Right kidney (tissue), 1 donor: ENCODE data around the gene WT1.
A peak's percentile ranks its signal among the peaks of the same experiment; 100 is the strongest.

Experiments used
- DNase-seq: peaks from one replicate; pipeline ENCODE4 v3.0.0-alpha.2; 2016

The WT1 gene

GRCh38 chr11:32426819-32427615 is 8.3 kb downstream of the WT1 start:
- peak; percentile 79 for DNase-seq

DNA sequence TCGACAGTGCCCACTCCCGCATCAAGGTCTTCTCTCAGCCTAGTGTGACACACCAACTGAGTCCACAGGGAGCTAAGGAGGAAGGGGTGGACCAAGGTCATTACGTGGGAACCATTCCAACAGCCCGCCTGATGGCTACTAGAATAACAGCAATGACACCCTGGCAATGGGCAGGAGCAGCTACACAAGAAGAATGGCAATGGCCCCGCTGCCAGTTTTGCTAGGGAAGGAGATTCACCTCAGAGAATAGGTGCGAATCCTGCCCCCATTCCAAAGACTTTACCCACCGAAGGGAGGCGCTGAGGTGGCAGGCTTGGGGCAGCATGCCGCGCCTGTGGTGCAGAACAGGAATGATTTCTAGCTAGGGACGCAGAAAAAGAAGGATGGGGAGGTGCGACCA is 9.1 kb downstream of the WT1 start:
- DNase-seq, result no peak

DNA sequence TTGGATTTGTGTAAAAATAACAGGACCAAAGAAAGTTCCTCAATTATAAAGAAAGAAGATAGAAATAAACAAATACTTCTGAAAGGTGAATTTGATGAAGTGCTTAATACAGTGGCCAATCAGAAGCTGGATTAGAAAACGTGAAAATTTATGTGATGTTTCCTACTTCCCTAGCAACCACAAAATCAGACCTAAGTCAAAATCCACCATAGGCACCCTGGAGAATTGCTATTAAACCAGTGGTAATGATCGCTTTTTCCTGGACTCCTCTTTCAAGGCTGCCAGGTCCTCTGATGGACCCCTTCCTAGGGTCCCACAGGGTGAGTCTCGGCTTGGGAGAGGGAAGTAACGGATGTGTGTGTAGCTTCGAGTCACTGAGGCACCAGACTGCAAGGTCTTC is 9.6 kb downstream of the WT1 start:
- no peak for DNase-seq

GRCh38 chr11:32422545-32422944 is 12.8 kb downstream of the WT1 start:
- no peak for DNase-seq

DNA sequence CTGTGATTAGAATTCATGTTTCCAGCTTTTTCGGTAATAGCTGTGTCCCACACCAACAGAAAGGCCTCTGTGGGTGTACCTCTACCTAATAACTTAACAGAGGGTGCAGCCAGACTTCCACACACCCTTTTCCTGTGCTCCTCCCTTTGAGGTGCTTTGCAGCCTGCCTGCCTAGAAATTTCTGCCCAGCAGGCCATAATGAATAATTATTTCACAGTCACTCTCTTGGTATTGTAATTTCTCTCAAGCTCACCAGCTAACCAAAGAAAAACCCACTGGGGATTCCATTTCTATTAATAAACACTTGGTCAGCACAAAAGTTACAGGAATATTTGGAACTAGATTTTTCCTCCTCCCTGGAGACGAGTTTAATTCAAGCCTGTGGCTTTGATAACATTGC is 13.3 kb downstream of the WT1 start:
- DNase-seq, result no peak

DNA sequence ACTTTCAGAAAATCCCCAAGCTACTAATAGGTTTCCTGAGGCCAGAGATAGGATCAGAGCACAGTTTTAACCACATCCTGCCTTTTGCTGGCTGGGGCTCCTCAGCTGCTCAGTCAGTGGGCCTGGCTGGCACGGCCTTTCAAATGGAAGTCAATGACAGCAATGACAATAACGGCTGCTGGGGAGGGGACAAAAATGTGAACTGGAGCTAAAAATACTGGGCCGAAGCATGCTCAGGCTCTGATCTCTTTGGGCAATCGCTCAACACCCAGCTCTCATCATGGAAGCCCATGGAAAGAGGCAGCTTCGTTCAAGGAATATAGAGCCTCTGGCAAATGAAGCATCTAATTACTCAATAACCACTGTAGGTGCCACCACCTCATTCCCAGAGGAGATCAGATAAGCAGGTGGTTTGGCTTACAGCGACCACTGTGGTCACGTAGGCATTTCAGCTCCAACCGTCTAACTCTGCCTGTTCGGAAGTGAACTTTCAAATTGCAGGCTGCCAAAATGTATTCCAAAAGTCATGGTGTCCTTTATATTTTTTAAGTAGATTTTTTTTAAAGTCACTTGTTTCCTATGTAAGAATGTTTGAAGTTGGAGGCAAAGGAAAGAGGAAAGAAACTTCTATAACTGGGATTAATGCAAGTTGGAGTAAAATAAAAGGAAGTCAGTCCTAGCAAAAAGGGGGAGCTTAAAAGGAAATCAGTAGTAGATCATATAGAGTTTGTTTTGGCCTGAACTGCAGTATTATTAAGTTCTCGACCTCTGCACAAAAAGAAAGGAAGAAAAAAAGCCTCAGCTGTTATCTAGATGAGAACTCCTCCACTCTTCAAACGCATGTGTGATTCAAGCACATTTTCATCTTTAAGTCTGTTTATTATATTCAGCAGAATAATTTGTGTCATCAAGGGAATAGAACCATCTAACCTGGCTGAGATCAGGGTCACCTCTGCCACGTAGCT is 14.1 kb downstream of the WT1 start:
- no peak for DNase-seq

- DNase-seq, result no peak
Observed at GRCh38 chr11:32420139-32420538, 15.2 kb downstream of the WT1 start.

- DNase-seq, result no peak
Observed at GRCh38 chr11:32418836-32419235, 16.5 kb downstream of the WT1 start.

DNA sequence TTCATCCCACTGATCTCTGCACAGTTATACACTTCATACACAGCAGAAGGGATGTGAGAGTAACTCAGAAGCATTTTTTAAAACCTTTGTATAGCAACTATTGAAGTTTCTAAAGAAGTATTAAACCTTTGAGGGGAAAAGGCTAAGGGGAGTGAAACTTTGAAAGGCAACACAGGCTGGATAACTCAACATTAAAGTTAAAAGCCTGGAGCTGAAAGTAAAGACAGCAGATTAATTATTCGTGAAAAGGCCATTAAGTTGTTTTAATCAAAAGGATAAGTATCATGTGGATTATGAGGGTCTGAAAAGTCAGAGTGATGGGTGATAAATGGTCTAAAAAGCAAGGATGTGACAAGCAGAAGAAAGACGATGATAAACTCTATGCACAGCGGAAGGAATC is 17.5 kb downstream of the WT1 start:
- no peak for DNase-seq

- DNase-seq, result no peak
Observed at GRCh38 chr11:32416301-32416700, 19.0 kb downstream of the WT1 start.

GRCh38 chr11:32414925-32415324 is 20.4 kb downstream of the WT1 start:
- DNase-seq, result no peak

DNA sequence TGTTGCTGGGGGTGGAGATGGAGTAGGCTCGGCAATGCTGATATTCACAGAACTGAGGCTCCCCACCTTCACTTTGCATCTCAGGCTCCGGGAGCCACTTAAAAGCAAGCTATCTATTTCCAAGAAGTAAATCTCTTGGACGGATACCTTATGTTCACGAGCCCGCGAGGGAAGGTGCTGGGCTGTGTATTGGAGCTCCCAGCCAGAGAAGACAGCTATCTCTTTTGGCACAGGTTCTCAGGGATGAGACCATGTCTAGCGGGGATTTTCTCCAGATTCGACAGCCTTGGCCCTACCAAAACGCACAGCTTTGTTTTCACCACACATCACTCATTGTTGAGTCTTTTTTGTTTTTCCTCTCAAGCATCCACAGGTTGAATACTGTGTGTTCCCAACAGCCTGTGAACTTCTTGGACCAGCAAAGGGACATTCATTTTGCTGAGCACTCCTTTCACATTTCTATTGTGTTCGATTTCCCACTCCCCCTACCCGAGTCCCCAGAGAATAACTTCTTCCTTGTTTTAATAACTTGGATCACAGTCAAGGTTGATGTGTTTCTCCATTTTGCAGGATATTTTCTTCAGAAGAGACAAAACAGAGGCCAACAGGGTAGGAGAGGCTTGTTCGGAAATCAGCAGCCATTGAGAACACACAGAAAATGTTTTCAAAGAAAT is 23.3 kb downstream of the WT1 start:
- no peak for DNase-seq

- DNase-seq, result no peak
Observed at GRCh38 chr11:32405592-32405991, 29.7 kb downstream of the WT1 start.

DNA sequence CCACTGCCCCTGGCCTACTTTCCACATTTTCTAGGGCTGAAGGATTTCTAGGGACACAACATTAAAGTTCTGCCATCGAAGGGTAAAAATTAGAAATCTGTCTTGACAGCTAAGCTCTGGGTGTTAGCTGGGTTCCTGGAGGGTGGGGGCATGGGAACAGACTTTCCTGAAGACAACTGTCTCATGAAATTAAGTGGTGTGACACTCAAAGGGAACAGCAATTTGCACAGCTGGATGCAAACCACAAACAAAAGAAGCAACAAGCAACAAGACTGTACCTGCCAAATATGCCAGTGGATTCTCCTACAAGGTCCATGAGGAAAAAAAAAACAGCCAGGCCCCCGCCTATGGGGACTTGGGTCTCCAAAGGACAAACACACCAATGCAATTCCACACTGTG is 32.5 kb downstream of the WT1 start:
- DNase-seq, result no peak

- no peak for DNase-seq
Observed at GRCh38 chr11:32400670-32401369, 34.5 kb downstream of the WT1 start.

DNA sequence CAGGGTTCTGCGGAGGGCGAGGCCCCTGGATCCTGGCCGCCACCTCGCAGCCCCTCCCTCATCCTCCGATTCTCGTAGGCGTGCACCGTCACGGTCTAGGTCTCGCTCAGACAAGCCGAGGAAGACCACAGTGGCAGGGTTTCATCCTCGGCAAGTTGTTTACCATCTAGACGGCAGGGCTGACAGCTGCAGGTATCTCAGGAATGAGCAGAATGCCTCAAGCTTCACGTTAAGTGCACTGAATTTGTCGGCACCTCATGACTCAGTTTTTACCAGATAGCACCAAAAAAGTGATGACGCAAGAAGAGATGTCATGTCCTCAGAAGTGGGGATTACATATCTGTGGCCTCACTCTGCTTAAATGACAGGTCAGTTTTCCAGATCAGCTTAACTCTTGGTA is 35.1 kb downstream of the WT1 start:
- no peak for DNase-seq

GRCh38 chr11:32396991-32397390 is 38.3 kb downstream of the WT1 start:
- DNase-seq, result no peak

- no peak for DNase-seq
Observed at GRCh38 chr11:32396331-32396730, 39.0 kb downstream of the WT1 start.

- no peak for DNase-seq
Observed at GRCh38 chr11:32395127-32395526, 40.2 kb downstream of the WT1 start.

DNA sequence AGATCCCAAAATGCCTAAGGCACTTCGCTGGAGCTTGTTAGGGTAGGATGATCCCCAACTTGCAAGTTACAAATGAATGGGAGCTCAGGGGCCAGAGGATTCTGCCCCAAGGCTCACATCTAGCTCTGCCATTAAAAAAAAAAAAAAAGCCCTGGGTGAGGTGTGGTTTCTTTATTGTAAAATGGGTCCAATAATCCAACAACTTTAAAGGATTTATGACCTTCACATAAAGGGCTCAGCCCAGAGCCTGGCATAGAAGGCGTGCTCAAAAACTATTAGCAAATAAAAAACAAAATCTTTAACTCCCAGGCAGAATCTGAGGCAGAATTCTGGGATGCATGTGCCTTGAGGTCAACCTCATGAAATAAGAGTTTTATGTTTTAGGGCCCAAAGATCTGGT is 42.5 kb downstream of the WT1 start:
- DNase-seq, result no peak

- no peak for DNase-seq
Observed at GRCh38 chr11:32391956-32392553, 43.3 kb downstream of the WT1 start.

DNA sequence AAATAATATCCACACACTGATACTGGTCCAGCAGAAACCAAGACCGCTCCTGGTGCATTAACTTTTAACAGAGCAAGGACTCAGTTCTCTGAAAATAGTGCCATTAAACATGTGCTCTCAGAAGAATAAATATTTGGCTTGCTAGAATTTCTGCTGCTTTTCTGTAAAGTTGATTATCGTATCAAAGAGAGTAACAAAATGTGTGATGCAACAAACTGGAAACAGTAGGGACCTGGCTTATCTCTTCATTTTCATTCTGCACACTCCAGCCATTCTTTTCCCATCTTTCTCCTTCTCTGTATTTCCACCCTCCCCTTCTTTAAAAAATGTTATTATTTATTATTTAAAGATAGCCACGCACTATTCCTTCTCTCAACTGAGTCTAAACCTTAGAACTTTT is 43.9 kb downstream of the WT1 start:
- no peak for DNase-seq
